GM21619 (cell line): ENCODE measurements around the gene RNU6-1.

ENCODE experiments used
- ATAC-seq: cut with Tn5 transposase; IDR thresholded peaks from one replicate; pipeline ENCODE4 v1.9.1; 2021; ENCODE audit not compliant: unreplicated experiment

The RNU6-1 gene

DNA sequence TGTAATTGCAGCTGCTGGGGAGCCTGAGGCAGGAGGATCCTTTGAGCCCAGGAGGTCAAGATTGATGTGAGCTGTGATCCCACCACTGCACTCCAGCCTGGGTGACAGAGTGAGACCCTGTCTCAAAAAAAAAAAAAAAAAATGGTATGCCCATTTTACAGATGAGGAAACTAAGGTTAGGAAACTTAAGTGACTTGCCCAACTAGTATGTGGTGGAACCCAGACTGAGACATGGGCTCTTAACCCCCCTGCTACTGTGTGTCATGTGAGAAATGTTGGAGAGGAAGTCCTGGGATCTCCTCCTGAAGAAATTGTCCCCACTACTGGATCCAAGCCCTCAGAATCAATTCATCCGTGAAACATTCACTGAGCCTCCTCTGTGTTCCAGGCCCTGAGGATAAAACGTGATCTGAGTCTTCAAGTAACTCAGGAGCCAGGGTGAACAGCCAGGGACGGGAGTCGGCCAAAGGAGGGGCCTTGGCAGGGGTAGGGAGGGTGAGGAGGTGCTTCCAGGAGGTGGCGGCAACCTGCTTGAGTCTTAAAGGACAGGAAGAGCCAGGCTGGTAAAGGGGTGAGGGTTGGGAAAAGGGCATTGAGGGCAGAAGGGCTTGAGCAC lies 19.6 kb upstream of the RNU6-1 start:
- no peak for ATAC-seq

DNA sequence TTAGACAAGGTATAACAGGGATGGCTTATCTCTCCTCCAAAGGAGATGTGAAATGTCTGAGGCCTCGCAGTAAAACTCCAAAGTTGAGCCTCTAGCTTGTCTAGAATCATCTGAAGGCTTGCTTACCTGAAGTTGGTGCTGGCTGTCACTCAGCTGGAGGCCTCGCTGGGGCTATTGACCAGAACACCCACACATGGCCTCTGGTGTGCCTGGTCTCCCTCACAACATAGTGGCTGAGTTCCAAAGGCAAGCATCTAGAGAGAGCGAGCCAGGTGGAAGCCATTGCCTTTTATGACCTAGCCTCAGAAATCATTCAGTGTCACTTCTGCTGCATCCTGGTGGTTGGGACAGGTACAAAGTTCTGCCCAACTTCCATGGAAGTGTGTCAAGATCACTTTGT lies 17.4 kb upstream of the RNU6-1 start:
- ATAC-seq: no peak

DNA sequence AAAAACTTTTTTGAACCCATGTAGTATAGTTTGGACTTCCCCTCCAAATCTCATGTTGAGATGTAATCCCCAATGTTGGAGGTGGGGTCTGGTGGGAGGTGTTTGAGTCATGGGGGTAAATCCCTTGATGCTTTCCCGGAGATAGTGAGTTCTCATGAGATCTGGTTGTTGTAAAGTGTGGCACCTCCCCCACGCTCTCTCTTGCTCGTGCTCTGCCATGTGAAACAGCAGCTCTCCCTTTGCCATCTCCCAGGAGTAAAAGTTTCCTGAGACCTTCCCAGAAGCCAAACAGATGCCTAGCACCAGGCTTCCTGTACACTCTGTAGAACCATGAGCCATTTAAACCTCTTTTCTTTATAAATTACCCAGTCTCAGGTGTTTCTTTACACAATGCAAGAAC lies 16.0 kb upstream of the RNU6-1 start:
- no peak for ATAC-seq

DNA sequence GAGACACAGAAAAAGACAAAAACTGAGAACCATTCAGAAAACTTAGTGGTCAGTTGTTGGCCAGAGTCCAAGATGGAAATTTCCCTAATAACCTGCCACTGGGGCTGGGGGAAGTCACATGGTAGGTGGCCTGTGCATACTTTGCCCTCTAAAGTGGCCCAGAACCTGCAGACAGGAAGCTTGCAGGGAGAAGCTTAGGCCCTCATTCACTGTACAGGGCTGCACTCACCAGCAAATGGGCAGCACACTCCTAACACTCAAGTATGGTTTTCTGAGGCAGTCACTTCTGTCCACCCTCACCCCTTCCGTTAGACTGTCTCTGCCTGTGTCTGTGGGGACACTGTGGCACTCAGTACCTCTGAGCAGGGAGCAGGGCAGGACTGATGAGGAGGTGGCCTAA lies 14.5 kb upstream of the RNU6-1 start:
- ATAC-seq: no peak

DNA sequence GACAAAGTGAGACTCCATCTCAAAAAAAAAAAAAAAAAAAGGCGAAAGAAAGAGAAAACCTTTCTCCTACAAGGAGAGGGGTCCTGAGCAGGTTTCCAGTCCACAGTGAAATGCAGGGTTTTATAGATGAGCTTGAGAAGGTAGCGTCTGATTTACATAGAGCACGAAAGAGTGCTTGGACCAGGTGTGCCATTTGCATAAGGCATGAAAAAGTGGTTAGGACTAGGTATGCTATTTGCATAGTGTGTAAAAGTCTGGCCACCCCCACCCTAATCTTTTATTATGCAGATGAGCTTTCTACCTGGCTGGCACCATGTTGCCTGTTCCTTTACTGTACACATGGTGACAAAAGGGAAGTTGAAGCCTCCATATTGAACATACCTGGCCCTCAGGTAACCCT lies 13.6 kb upstream of the RNU6-1 start:
- no peak for ATAC-seq

DNA sequence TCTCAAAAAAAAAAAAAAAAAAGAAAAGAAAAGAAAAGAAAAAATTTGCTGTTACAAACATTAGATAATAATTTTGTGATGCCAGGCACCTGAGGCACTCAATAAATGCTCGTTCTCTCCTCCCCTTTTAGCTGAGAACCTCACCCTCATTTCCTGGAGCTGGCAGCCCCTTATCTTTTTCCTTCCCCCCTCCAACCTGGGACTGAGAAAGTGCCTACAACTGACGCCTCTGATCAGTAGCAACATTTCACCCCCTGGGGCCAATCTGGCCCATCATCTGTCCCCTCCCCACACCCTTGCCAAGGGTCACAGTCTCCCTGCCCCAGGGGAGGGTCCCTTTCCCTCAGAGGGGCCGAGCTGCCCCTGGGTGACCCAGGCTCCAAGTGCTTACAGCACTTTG lies 12.6 kb upstream of the RNU6-1 start:
- no peak for ATAC-seq

DNA sequence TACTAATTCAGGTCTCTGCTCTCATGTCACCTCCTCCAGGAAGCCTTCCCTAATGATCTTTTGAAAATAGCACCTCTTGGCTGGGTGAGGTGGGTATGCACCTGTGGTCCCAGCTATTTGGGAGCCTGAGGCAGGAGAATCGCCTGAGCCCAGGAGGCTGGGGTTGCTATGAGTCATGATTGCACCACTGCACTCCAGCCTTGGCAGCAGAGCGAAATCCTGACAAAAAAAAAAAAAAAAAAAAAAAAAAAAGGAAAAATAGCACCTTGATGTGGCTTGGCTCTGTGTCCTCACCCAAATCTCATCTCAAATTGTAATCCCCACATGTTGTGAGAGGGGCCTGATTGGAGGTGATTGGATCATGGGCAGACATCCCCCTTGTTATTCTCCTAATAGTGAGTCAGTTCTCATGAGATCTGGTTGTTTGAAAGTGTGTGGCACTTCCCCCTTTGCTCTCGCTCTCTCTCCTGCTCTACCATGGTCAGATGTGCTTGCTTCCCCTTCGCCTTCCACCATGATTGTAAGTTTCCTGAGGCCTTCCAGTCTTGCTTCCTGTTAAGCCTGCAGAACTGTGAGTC lies 11.2 kb upstream of the RNU6-1 start:
- ATAC-seq: no peak

DNA sequence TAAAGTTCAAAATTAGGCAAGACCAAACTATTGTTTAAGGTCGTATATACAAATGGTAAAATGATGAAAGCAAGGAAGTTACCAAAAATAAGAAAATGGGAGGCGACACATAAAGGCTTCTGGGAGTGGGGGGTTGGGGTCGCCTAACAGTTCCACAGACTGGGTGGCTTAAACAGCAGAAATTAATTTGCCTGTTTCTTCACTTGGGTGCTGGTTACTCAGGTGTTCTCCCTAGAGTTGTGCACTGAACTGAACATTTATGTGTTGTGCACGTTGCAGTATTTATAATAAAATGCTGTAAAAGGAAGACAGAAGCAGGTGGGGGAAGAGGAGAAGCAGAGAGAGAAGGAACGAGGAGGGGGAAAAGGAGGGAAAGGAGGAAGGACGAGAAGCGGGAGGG lies 10.5 kb upstream of the RNU6-1 start:
- no peak for ATAC-seq

DNA sequence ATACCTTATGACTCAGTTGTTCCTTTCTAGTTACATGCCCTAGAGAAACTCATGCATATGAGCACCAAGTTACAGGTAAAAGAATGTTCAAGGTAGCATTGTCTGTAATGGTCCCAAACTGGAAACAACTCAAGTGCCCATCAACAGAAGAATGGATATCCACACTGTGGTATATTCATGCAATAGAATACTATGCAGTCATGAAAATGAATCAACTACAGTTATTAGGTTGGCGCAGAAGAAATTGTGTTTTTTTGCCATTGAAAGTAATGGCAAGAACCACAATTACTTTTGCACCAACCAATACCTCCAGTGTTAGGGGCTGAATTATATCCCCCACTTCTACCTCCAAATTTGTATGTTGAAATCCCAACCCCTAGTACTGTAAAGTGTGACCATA lies 9.7 kb upstream of the RNU6-1 start:
- no peak for ATAC-seq

DNA sequence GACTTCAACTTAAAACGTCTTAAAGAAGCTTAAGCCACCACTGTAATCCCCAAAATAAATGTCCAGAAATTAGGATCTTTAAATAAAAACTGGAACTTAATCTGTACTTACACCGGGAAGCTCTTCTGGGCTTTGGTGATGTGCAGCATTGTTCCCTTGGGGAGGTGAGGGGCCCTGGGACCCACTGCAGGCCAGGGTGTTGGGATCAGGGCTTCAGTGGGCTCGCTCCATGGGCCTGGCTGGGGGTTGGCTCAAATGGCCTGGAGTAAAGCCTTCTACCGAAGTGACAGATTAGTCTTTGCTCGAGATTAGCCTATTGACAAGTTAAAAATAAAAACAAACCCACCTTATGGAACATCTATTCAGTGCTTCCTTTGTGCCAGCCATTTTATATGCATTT lies 6.1 kb upstream of the RNU6-1 start:
- no peak for ATAC-seq

DNA sequence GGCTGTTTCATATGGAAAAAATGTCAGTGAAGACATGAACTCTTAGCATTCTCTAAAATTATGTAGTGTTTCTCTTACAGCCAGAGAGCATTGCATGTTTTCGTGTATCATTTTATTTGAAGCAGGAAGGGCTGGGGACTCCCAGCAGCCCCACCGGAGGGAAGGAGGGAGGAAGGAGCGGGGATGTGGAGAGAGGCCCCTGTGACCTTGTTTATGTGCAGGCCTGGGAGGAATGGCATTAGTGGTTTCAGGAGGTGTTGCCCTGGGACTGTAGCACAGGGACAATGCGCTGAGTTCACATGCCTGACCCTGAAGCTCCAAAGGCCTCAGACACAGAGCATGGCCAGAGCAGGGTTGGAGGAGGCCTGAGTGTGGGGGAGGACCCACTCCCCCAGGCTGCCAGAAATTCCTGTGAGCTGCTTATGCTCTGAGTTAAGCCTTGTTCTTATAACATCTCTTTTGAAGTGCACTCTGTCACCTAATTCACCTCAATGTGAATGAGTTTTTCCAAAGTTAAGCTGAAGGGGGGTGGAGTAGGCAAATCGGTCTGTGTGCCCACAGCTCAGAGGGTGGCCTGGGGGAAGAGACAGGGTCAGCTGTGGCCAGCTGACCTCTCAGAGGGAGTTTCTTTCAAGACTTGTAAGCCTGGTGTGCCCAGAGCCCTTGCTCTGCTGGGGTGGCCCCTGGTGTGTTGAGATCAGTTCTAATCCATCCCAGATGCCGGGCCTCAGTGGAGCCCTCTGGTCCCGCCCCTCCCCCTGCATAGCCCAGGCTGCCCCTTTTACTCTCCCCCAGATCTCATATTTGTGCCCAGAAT lies 3.9 kb upstream of the RNU6-1 start:
- no peak for ATAC-seq

DNA sequence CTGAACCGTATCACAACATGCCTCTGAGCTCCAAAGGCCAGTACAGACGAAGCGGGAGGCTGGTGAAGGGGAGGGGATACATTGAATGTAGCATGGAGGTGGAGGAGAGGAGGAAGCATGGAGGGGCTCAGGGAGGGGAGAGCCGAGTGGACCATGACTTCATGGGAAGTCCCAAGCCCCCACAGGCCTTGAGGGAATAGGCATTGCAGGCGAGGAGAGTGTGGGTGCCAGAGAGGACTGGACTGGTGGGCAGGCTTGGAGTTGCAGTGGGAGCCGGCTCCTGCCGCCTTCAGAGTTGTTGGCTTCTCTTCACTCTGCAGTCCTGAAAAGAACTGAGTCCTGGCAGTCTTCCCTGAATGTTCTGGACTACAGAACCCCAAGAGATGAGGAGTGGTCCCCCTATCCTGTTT lies 3.3 kb upstream of the RNU6-1 start:
- no peak for ATAC-seq

DNA sequence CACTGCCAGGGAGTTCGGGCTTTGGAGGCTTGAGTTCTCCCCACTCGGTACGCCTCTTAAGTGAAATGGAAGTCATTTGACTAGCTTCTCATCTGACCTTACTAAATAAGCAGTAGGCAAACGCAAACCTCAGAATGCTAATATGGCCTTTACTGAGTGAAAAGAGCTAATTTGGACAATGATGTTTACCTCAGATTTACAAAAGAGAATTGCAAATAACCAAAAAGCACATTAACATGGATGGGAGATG lies 1.6 kb upstream of the RNU6-1 start:
- ATAC-seq: no peak

DNA sequence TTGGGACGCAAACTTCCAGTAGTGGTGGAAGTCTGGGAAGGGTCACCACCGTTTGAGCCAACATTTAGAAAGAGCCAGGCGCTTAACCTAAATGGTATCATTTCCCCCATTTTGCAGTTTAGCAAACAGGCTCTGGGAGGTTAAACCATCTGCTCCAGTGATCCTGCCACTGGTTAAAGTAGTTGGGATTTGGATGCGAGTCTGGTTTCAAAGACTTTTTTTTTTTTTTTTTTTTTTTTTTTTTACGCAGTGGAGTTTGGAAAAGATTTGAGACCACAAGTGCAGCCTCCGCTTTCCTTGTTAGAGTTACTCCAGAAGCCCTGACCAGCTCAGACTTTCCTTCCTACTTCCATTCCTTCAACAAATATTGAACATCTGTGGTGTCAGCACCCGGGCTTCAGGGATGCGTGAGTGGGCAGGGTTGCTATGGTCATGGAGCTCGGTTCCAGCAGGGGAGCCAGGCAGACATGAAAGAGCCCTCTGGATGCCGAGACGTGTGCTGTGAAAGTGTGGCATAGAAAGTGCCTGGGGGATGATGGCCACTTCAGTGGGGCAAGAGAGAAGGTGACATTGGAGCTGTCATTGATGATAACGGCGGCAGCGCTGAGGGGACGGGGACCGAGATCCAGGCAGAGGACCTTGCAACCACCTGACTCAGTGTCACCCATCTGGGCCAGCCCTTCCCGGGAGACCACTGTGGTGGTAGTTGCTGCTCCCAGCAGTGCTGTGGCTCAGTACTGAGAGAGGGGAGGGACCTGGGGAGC lies 1.1 kb upstream of the RNU6-1 start:
- ATAC-seq: no peak

DNA sequence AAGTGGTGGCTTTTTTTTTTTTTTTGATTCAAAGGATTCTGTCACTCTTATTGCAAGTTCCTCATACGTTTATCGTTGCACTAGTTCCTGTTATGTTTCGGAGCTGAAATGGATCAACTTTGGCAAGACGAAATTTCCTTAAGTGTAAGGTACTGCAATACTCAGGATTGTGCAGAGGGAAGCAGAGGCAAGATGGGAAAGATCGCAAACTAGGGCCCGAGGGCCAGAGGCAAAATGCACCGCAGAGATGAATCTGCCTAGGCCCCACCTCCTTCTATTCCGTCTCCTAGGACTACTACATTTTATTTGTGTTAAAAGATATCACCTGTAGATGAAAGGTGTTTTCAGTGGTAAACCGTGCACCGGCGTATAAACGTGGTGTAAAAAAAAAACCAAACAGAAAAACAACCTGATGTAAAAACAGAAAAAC lies 331 bp downstream of the RNU6-1 start:
- peak; percentile 8 for ATAC-seq

DNA sequence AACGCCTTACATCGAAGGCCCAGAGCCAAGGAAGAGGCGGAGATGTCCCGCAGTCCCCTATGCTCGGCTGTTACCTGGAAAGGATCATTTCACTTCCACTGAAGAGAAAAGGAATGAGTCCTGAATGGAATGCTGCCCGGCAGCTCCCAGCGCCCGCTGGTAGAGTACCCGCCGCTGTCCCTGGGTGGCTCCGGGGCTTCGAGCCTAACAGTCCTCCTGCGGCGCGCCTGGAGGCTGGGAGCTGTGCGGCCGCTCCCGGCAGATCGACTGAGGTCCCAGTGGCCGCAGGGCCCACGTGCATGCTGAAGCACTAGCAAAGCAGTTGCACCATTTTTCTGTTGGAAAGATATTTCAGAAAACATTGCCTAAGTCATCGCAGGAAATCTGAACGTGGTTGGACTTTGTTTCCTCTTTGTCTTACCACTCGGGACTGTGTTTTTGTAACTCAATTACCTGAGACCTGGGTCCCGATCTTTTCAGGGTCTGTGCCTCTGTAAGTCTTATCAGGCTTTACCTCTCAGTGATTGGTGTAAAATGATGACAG lies 984 bp downstream of the RNU6-1 start:
- ATAC-seq: no peak

DNA sequence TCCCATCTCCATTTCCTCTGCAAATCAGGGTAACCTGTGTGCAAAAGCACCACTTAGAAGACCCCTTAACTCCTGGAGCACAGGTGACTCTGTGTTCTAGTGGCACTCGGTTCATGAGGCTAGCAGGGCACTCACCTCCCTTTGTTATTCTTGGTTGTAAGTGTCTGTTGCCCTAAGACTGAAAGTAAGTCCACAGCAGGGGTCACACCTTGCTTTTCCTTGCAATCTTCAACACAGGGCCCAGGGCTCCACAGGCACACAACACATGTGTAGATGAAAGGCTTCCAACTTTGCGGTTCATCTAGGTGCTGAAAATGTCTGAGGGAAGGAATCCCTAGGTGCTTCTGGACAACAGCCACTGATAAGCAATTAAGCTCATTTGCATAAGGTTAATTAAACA lies 2.9 kb downstream of the RNU6-1 start:
- ATAC-seq: no peak

DNA sequence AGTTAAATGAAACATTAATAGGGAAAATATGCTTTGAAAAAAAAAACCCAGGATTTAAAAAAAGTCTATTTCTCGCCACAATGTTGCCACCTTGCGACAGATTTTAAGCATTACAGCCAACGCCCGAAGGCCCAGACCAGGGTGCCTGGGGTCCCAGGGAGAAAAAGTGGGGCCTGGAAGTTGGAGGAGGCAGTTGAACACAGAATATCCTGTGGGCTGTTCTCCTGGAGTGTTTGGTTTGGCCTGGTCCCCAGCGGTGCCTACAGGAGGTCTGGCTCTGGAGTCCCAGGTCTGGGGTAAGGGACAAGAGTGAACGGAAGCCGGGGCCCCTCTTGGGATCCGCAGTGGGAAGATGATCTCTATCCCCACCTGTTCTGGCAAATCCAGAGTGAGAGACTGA lies 3.4 kb downstream of the RNU6-1 start:
- no peak for ATAC-seq

DNA sequence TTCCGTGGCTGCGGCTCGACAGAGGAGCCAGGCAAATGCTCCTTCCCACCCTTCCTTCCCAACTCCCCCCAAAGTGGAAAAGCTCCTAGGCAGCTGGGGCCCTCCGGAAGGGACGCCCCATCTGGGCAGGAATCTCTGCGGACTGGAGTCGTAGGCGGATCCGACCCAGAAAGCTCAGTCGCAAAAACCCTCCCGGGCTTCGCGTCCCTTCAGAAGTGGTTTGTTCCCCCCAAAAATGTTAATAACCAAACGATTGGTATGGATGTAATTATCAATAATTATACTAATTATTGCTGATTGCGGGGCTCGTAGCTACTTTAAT lies 3.8 kb downstream of the RNU6-1 start:
- no peak for ATAC-seq

DNA sequence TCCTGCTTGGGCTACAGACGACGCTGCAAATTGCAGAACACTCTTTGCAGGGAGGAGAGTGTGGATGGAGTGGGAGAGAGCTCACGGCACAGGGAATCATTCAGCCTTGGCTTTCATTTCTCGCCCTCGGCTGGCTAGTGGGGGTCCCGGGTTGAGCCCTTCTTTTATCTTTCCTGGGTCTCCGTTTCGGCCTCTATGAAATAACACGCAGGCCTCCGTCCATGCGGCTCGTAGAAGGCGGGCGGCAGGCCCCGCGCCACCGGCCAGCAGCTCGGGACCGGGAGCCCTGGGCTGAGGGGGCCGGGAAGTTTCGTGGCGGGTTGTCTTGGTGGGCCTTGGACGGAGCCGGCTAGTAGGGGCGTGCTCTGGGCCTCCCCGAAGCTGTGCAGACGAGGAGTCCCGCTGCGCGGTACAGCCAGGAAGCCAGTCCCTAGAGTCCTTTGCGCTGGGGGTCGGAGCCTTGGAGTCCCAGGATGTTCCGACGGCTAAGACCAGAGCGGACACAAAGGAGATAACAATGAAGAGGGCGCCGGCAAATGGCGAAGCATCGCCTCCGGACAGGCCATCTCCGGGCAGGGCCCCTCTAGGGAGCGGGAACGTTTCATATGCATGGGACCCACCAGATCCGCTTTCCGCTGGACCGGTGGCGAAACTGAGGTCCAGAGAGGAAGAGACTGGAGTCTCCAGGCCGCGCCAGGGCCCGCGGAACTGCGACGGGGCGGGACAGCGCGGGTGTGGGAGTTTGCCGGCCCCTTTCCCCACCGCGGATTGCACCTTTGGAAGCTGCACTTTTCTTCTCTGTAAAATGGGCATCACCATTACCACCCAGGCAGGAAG lies 4.3 kb downstream of the RNU6-1 start:
- ATAC-seq: no peak
